A673 (cell line): ENCODE measurements around the gene SHROOM3. TPM values are rescaled to one million over a fixed set of nuclear protein-coding genes. Genes with fewer than 3 reads are reported as not detected.

ENCODE experiments used
- BruUV-seq: library from RNA; stranded (reverse); fragments of 400-500 nt; replicated peaks from 2 replicates; lab custom pipeline; 2021; lab: Mats Ljungman, UMichigan
- CTCF ChIA-PET: fragments of 300-600 bp; sonication (Branson Sonifier 250); formaldehyde crosslinking; loops from one replicate; lab custom pipeline; 2022; ENCODE audit warnings: antibody characterized with exemption; lab: Charles Lee
- POLR2A ChIA-PET: fragments of 300-600 bp; sonication (Branson Sonifier 250); formaldehyde crosslinking; loops from one replicate; lab custom pipeline; 2022; ENCODE audit warnings: antibody characterized with exemption; ENCODE audit not compliant: low non-redundant PET; lab: Charles Lee
- DNase-seq: peaks from one replicate; pipeline ENCODE4 v3.0.0-alpha.2; 2015; ENCODE audit warnings: low spot score
- H3K27ac ChIP-seq: fragments of 200-600 bp; sonication (generic); 2 replicates; pipeline ENCODE4 v1.5.1; 2016; ENCODE audit warnings: mixed run types, low read depth, mild to moderate bottlenecking, mixed read lengths, antibody characterized with exemption, low read length; ENCODE audit not compliant: poor library complexity, severe bottlenecking
- H3K27me3 ChIP-seq: fragments of 200-600 bp; sonication (generic); replicated peaks from 2 replicates; pipeline ENCODE4 v1.6.1; 2017; ENCODE audit warnings: mixed run types, low read depth, mild to moderate bottlenecking, mixed read lengths, antibody characterized with exemption, low read length; ENCODE audit not compliant: insufficient read depth, poor library complexity
- H3K36me3 ChIP-seq: fragments of 200-600 bp; sonication (generic); 2 replicates; pipeline ENCODE4 v1.6.1; 2016; ENCODE audit warnings: mixed run types, mild to moderate bottlenecking, mixed read lengths, antibody characterized with exemption, low read length; ENCODE audit not compliant: insufficient read depth, poor library complexity, severe bottlenecking
- H3K4me1 ChIP-seq: fragments of 200-600 bp; sonication (generic); 2 replicates; pipeline ENCODE4 v1.6.1; 2017; ENCODE audit warnings: mixed run types, mild to moderate bottlenecking, mixed read lengths, antibody characterized with exemption, low read length; ENCODE audit not compliant: insufficient read depth, poor library complexity, severe bottlenecking
- H3K4me3 ChIP-seq: fragments of 200-600 bp; sonication (generic); 2 replicates; pipeline ENCODE4 v1.5.1; 2016; ENCODE audit warnings: low read depth, mixed run types, mild to moderate bottlenecking, mixed read lengths, low read length; ENCODE audit not compliant: poor library complexity, severe bottlenecking
- H3K9me3 ChIP-seq: fragments of 200-600 bp; sonication (generic); 2 replicates; pipeline ENCODE4 v1.6.1; 2016; ENCODE audit warnings: mixed run types, low read depth, mild to moderate bottlenecking, mixed read lengths, antibody characterized with exemption, low read length; ENCODE audit not compliant: poor library complexity, severe bottlenecking
- EZH2 ChIP-seq: fragments of 200-600 bp; sonication (generic); IDR thresholded peaks from 2 replicates; pipeline ENCODE4 v1.6.1; 2017; ENCODE audit warnings: borderline replicate concordance, low read depth, mild to moderate bottlenecking, mixed read lengths, antibody characterized with exemption, low read length; ENCODE audit not compliant: poor library complexity, severe bottlenecking
- intact Hi-C: fragments of 100-400 bp; cut with micrococcal nuclease; formaldehyde crosslinking; loops from one replicate; pipeline ENCODE4 v1.10.0; 2022; ENCODE audit not compliant: unreplicated experiment
- total RNA-seq: library from RNA; stranded (reverse); gene quantifications from 2 replicates; pipeline ENCODE4 v1.2.3, GENCODE V29; 2021
- TF ChIP-seq, protein P1 (sequence below): fragments of 300-800, 200-600 bp; sonication (generic); conservative IDR thresholded peaks from 2 replicates; pipeline ENCODE4 v1.5.1; 2017; ENCODE audit warnings: low read depth, mild to moderate bottlenecking, antibody characterized with exemption, low read length, moderate library complexity, mixed read lengths

SHROOM3 gene
- total RNA-seq, 1 experiment from 2014 or later: 9.3 TPM

DNA sequence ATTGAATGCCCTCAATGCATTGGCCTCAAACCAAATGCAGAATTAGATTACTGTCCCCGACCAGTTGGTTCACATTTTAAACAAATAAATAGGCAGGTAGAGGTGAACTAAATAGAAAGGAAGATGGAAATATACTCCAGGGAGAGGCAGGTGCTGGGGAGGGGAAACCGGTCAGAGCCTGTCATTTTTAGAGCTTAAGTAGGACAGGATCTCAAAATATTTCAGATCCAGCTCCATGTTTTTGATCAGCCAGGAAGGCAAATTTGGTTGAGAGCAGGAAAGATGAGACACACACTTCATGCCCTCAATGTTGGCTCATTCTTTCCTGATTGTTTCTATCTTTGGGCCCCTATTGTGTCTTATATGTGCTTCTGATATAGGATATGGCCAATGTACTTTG, 206.7 kb downstream of the SHROOM3 start:
- Histone ChIP-seq H3K27me3 (no peaks in the 10 kb centered on the region), H3K27ac (no peak overlapping the region), H3K4me3 (no peak overlapping the region), H3K36me3 (no peaks in the 10 kb centered on the region), H3K9me3 (no peaks in the 10 kb centered on the region), H3K4me1 (peaks cover 2% of the 10 kb centered on the region)
- POLR2A ChIA-PET: no interaction called here
- intact Hi-C loops: no loop called here
- no peak for TF ChIP-seq EZH2
- TF ChIP-seq, protein P1, sequence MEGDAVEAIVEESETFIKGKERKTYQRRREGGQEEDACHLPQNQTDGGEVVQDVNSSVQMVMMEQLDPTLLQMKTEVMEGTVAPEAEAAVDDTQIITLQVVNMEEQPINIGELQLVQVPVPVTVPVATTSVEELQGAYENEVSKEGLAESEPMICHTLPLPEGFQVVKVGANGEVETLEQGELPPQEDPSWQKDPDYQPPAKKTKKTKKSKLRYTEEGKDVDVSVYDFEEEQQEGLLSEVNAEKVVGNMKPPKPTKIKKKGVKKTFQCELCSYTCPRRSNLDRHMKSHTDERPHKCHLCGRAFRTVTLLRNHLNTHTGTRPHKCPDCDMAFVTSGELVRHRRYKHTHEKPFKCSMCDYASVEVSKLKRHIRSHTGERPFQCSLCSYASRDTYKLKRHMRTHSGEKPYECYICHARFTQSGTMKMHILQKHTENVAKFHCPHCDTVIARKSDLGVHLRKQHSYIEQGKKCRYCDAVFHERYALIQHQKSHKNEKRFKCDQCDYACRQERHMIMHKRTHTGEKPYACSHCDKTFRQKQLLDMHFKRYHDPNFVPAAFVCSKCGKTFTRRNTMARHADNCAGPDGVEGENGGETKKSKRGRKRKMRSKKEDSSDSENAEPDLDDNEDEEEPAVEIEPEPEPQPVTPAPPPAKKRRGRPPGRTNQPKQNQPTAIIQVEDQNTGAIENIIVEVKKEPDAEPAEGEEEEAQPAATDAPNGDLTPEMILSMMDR: no peak
- CTCF ChIA-PET: interaction anchor here (0.7 kb wide), 1 partner anchor 208 kb away, joined by 4 read pairs; no protein-coding TSS in a partner anchor
- no peak for DNase-seq
- no TSS peak for BruUV-seq

DNA sequence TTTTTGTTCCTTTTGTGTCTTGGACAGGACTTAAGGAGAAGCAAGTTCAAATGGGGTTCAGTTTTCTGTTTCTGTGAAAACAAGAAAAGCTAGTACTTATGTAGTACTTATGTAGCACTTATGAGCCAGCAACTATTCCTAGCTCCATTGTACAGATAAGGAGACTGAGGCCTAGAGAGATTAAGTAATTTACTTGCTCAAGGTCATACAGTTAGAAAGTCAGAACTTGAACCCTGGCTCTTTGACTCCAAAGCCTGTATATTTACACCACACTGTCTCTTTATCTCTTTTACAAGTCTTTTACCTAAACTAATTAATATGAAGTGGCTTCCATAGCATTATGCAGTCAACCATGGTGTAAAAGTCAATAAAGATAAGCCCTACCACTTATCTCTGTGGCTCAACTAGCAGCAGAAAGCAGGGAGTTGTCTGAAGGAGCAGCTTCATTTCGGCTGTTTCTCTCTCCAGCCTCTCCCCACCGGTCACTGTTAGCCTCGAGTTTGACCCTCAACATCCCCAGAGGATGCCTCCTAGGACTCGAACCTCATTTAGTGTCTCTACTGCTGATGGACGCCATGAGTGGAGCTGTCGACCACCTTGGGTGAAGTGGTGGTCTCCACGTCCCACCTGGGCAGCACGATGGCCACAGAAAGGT, 209.9 kb downstream of the SHROOM3 start:
- TF ChIP-seq, protein P1: no peak
- TF ChIP-seq EZH2: no peak
- no peak overlapping the region for H3K4me3 ChIP-seq
- no peak overlapping the region for H3K27ac ChIP-seq
- DNase-seq: no peak
- H3K27me3 ChIP-seq: no peaks in the 10 kb centered on the region
- POLR2A ChIA-PET: no interaction called here
- intact Hi-C loops: no loop called here
- no peaks in the 10 kb centered on the region for H3K4me1 ChIP-seq
- BruUV-seq: no TSS peak
- H3K9me3 ChIP-seq: no peaks in the 10 kb centered on the region
- H3K36me3 ChIP-seq: no peaks in the 10 kb centered on the region
- CTCF ChIA-PET: no interaction called here

DNA sequence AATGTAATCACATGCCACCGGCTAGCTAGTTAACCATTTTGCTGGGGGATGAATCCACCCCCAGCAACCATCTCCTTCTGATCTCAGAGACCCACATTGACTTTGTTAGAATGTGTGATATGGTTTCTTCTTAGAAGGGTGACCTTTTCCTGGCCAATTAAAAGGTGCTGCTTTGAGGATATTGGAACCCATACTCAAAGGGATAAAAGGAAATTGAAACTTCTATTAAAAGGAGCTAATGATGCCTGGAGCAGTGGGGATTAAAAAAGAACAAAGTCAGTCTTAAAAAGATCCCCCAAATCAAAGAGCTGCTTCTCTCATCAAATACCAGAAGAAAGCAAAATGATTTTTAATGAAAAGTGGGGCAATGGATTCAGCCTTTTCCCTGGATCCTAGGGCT, 214.1 kb downstream of the SHROOM3 start:
- H3K27me3 ChIP-seq: no peaks in the 10 kb centered on the region
- ChIA-PET POLR2A (no interaction called here), CTCF (no interaction called here)
- TF ChIP-seq, protein P1: no peak
- no peak for TF ChIP-seq EZH2
- no peak for DNase-seq
- no TSS peak for BruUV-seq
- no peaks in the 10 kb centered on the region for H3K4me1 ChIP-seq
- no peak overlapping the region for H3K4me3 ChIP-seq
- no peak overlapping the region for H3K27ac ChIP-seq
- H3K9me3 ChIP-seq: no peaks in the 10 kb centered on the region
- intact Hi-C loops: no loop called here
- H3K36me3 ChIP-seq: no peaks in the 10 kb centered on the region
